Ovary (tissue), 9 donors: ENCODE results near the gene MAP3K10. TPM values are rescaled to one million over a fixed set of nuclear protein-coding genes. Genes with fewer than 3 reads are reported as not detected.

Source experiments
- DNase-seq, 5 donors: peaks; one replicate each; pipeline ENCODE4 v3.0.0-alpha.2; 2019 to 2020
- H3K27ac ChIP-seq, 2 donors: fragments of 200-600 bp; one replicate each; pipeline versions ENCODE4 v1.5.1 to v1.8.0; 2019 to 2022
- H3K27me3 ChIP-seq: fragments of 200-600 bp; one replicate; pipeline ENCODE4 v1.8.0; 2022
- H3K36me3 ChIP-seq: fragments of 200-600 bp; sonication (generic); one replicate; pipeline ENCODE4 v1.5.1; 2019
- H3K4me1 ChIP-seq: one replicate; pipeline ENCODE4 v1.8.1; 2013; ENCODE audit warnings: mild to moderate bottlenecking, moderate library complexity; ENCODE audit not compliant: insufficient read depth
- H3K4me3 ChIP-seq: fragments of 200-600 bp; sonication (generic); one replicate; pipeline ENCODE4 v1.5.1; 2017
- H3K9me3 ChIP-seq, 2 donors: fragments of 200-600 bp in 1 of 2; sonication (generic) in 1 of 2; one replicate each; pipeline versions ENCODE4 v1.5.1 to v1.8.1; 2013 to 2019; ENCODE audit warnings: mild to moderate bottlenecking in 1 of 2, moderate library complexity in 1 of 2
- EP300 ChIP-seq: sonication (generic); formaldehyde crosslinking; IDR thresholded peaks from one replicate; pipeline ENCODE4 v1.6.1; 2017; ENCODE audit warnings: antibody characterized with exemption
- POLR2A ChIP-seq: fragments of 450-650 bp; IDR thresholded peaks from one replicate; pipeline ENCODE4 v1.6.1; 2017; ENCODE audit warnings: antibody characterized with exemption, mild to moderate bottlenecking, moderate library complexity
- WGBS, 3 donors: extraction: QIAGEN DNeasy Blood & Tissue Kit in 1 of 3; methylation state at CpG; one replicate each; pipeline versions ENCODE4 v1.1.5 to v1.1.7; 2013 to 2017; 5-methylcytosine and 5-hydroxymethylcytosine counted together
- intact Hi-C, 4 donors: fragments of 100-400 bp; cut with DNase I; formaldehyde crosslinking; loops; one replicate each; pipeline versions ENCODE4 v1.11.0 to v1.15.1; 2022 to 2023
- polyA plus RNA-seq, 2 donors: library from polyadenylated mRNA; stranded (reverse); fragments of 200-250 nt in 1 of 2; fragments of 350-450 nt in 1 of 2; fragmentation: Illumina TruSeq in 1 of 2; extraction: RNeasy Lipid Tissue Mini Kit (QIAGEN cat#74804) in 1 of 2; gene quantifications; one replicate each; pipeline ENCODE4 v1.2.3, GENCODE V29; 2013 to 2014
- total RNA-seq, 7 donors: library from RNA; depleted of rRNA in 2 of 7; stranded (reverse); fragments of >200 nt in 2 of 7; fragmentation: NEBNext Ultra II Directional in 3 of 7; extraction: Animal tissue kit (Norgen Biotek cat#: 25700) in 3 of 7; gene quantifications; one replicate each; pipeline versions ENCODE4 v1.1.0 to v1.2.4, GENCODE V29; 2016 to 2023
- TF ChIP-seq, protein P1 (sequence below), 3 donors: fragments of 450-650 bp in 2 of 3; fragments of 200-600 bp in 1 of 3; IDR thresholded peaks; one replicate each; pipeline versions ENCODE4 v1.5.1 to v1.8.0; 2016 to 2022; ENCODE audit warnings: antibody characterized with exemption in 3 of 3, mild to moderate bottlenecking in 1 of 3
- donor health status: DM: no; HTN: no; CAD: no; lungs with moderate emphysema.
- donor health status: DM: no; HTN: no; CAD: no.
- donor health status: Bipolar disorder and iron deficiency.
- donor health status: DM: yes; HTN: yes; CAD: no.
- donor health status: DM: no; HTN: no; CAD: no.
- donor health status: DM: yes; HTN: yes; CAD: no.

Gene MAP3K10
- total and polyA plus RNA-seq, 9 donors: 1.2 to 26.2 (median 14.6) TPM

DNA sequence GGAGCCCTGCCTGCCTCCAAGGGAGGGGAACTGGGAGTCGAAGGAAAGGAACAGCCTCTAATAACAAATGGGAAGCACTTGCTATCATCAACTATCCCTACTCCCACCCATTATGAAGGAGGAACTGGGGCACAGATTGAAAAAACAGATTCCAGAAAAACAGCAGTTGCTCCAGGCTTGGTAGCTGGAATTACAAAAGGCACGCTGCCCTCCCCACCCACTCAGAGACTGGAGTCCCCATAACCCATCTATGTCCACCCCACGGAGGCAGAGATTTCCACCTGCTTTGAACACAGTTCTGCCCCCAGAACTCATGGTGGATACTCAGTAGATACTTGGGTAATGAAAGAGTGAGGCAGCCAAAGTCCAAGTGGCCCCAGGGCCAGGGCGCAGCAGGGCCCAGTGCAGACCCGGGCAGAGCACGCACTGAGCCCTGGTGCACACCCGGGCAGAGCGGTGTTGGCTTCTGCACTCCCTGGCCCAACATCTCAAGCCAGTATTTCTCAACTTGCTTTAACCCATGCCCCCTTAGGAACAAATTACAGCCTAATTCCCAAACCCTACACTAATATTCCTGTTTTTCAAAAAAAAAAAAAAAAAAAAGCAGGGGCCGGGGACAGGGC is 54.4 kb downstream of the MAP3K10 start:
- no peak for DNase-seq
- 72 to 84% (median 80%) methylated on average over 9 of the region's 9 CpGs for WGBS, 3 donors
- H3K36me3 ChIP-seq: no peaks in the 10 kb centered on the region

GRCh38 chr19:40246292-40247073 is 55.3 kb downstream of the MAP3K10 start:
- TF ChIP-seq, protein P1, sequence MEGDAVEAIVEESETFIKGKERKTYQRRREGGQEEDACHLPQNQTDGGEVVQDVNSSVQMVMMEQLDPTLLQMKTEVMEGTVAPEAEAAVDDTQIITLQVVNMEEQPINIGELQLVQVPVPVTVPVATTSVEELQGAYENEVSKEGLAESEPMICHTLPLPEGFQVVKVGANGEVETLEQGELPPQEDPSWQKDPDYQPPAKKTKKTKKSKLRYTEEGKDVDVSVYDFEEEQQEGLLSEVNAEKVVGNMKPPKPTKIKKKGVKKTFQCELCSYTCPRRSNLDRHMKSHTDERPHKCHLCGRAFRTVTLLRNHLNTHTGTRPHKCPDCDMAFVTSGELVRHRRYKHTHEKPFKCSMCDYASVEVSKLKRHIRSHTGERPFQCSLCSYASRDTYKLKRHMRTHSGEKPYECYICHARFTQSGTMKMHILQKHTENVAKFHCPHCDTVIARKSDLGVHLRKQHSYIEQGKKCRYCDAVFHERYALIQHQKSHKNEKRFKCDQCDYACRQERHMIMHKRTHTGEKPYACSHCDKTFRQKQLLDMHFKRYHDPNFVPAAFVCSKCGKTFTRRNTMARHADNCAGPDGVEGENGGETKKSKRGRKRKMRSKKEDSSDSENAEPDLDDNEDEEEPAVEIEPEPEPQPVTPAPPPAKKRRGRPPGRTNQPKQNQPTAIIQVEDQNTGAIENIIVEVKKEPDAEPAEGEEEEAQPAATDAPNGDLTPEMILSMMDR (IDR thresholded peaks at IDR 0.05): no peak
- TF ChIP-seq EP300 (no peak), POLR2A (no peak)
- Histone ChIP-seq H3K36me3 (no peaks in the 10 kb centered on the region), H3K4me3 (no peak overlapping the region), H3K9me3 (no peaks in the 10 kb centered on the region), H3K4me1 (peaks cover 10% of the 10 kb centered on the region), H3K27me3 (no peaks in the 10 kb centered on the region), H3K27ac (no peak overlapping the region)
- WGBS, 3 donors: 92 to 95% (median 94%) methylated on average over 16 of the region's 16 CpGs
- no peak for DNase-seq
- intact Hi-C loops: no loop called here

More for the DNA sequence above, 54.4 kb downstream of the MAP3K10 start:
- no peak overlapping the region for H3K27ac ChIP-seq
- H3K4me1 ChIP-seq: peaks cover 10% of the 10 kb centered on the region
- H3K4me3 ChIP-seq: no peak overlapping the region
- no peaks in the 10 kb centered on the region for H3K9me3 ChIP-seq
- no peaks in the 10 kb centered on the region for H3K27me3 ChIP-seq
- intact Hi-C loops: no loop called here
- TF ChIP-seq, protein P1 (IDR thresholded peaks at IDR 0.05): no peak
- TF ChIP-seq POLR2A: no peak
- no peak for TF ChIP-seq EP300

DNA sequence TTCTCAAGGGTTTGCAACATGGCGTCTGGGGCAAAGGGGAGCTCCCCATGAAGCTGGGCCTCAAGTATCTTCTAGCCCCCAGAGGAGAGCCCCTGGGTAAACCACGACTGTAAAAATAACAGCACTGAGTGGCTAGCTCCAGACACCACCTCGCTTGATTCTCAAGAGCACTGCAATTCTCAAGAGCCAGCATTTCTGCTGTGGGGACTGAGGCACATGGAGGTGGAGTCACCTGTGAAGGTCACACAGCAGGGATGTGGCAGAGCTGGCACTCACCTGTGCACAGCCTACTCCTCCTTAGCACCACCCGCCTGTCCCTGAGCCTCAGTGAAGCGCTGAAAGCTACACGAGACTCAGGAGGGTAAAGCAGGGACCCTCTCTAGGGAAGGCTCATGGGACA is 56.0 kb downstream of the MAP3K10 start:
- no peak overlapping the region for H3K27ac ChIP-seq
- intact Hi-C loops: no loop called here
- WGBS, 3 donors: 87 to 90% (median 89%) methylated on average over 6 of the region's 6 CpGs
- no peak for DNase-seq
- H3K9me3 ChIP-seq: no peaks in the 10 kb centered on the region
- H3K4me1 ChIP-seq: peaks cover 5% of the 10 kb centered on the region
- H3K4me3 ChIP-seq: no peak overlapping the region
- no peaks in the 10 kb centered on the region for H3K27me3 ChIP-seq
- H3K36me3 ChIP-seq: no peaks in the 10 kb centered on the region
- TF ChIP-seq EP300: no peak
- no peak for TF ChIP-seq POLR2A
- TF ChIP-seq, protein P1 (IDR thresholded peaks at IDR 0.05): no peak

DNA sequence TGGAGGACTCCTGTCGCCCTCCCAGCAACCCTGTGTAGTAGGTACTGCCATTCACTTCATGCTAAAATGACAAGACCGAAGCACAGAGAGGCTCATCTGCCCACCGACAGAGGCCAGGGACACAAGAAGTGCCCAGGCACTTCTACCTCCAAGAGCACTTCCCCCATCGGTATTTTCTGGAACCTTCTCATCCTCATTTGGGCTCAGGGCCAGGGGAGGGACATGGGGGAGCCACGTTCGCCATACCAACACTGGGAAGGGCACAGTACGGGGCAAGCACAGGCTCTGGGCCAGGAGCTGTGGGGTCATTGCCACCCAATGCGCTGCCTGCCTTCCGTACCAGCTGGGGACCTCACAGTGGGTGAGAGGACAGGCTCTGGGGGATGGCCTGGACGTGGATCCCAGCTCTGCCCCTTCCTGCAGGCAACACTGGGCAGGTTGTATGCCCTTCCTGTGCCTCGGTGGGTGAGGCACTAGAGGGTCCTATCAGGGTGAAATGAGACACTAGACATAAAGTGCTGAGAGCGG is 56.6 kb downstream of the MAP3K10 start:
- no peaks in the 10 kb centered on the region for H3K36me3 ChIP-seq

More for the DNA sequence above, 56.6 kb downstream of the MAP3K10 start:
- Histone ChIP-seq H3K4me1 (no peaks in the 10 kb centered on the region), H3K9me3 (no peaks in the 10 kb centered on the region), H3K27me3 (no peaks in the 10 kb centered on the region), H3K27ac (no peak overlapping the region), H3K4me3 (no peak overlapping the region)
- DNase-seq: no peak
- intact Hi-C loops: no loop called here
- TF ChIP-seq EP300: no peak
- no peak for TF ChIP-seq POLR2A
- TF ChIP-seq, protein P1 (IDR thresholded peaks at IDR 0.05): no peak
- 85 to 91% (median 86%) methylated on average over 12 of the region's 12 CpGs for WGBS, 3 donors
